Lower leg skin (tissue), 4 donors: ENCODE results near the gene FRS2. TPM values are rescaled to one million over a fixed set of nuclear protein-coding genes. Genes with fewer than 3 reads are reported as not detected.

Experiments used
- DNase-seq, 2 donors: peaks; one replicate each; pipeline ENCODE4 v3.0.0-alpha.2; 2019; ENCODE audit warnings: low spot score in 2 of 2
- H3K4me3 ChIP-seq: fragments of 200-600 bp; sonication (generic); 2 replicates; pipeline ENCODE4 v1.5.1; 2017; ENCODE audit warnings: mild to moderate bottlenecking, low read depth; ENCODE audit not compliant: poor library complexity, severe bottlenecking
- POLR2A ChIP-seq, 2 donors: fragments of 450-650 bp; IDR thresholded peaks; one replicate each; pipeline ENCODE4 v1.6.1; 2016 to 2017; ENCODE audit warnings: antibody characterized with exemption in 2 of 2, mild to moderate bottlenecking in 1 of 2, moderate library complexity in 1 of 2
- WGBS, 2 donors: methylation state at CpG; one replicate each; pipeline ENCODE4 v1.1.5; 2018; 5-methylcytosine and 5-hydroxymethylcytosine counted together
- intact Hi-C: fragments of 100-400 bp; cut with DNase I; formaldehyde crosslinking; loops from one replicate; pipeline ENCODE4 v1.15.0; 2023; ENCODE audit warnings: low total_unique reads
- total RNA-seq, 4 donors: library from RNA; depleted of rRNA; stranded (reverse); fragments of >200 nt; gene quantifications; one replicate each; pipeline ENCODE4 v1.1.0, GENCODE V29; 2016
- TF ChIP-seq, protein P1 (sequence below), 3 donors: fragments of 450-650 bp; IDR thresholded peaks; one replicate each; pipeline ENCODE4 v1.5.1; 2016; ENCODE audit warnings: antibody characterized with exemption in 3 of 3, mild to moderate bottlenecking in 3 of 3, moderate library complexity in 2 of 3

FRS2 gene
- total RNA-seq, 4 donors from 2014 or later, result 33.7 to 64.7 (median 43.5) TPM

DNA sequence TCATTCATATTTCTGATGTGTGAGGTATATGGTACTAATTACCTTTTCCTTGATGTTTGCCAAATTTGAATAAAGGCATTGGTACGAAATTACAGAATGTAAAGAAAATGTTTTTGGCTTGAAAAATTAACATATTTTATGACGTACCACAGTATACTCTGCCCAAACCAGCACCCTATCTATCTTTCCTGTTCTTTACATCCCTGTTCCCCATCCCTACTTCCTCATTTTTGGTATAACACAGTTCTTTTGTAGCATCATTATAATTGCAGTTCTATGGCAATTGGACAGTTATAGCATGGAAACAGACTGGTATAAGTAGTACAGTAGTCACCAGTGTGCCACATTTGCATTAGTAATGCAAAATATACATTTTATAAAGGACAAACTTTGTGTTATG, 108.1 kb downstream of the FRS2 start:
- no peak for TF ChIP-seq POLR2A (IDR thresholded peaks at IDR 0.05)
- TF ChIP-seq, protein P1, sequence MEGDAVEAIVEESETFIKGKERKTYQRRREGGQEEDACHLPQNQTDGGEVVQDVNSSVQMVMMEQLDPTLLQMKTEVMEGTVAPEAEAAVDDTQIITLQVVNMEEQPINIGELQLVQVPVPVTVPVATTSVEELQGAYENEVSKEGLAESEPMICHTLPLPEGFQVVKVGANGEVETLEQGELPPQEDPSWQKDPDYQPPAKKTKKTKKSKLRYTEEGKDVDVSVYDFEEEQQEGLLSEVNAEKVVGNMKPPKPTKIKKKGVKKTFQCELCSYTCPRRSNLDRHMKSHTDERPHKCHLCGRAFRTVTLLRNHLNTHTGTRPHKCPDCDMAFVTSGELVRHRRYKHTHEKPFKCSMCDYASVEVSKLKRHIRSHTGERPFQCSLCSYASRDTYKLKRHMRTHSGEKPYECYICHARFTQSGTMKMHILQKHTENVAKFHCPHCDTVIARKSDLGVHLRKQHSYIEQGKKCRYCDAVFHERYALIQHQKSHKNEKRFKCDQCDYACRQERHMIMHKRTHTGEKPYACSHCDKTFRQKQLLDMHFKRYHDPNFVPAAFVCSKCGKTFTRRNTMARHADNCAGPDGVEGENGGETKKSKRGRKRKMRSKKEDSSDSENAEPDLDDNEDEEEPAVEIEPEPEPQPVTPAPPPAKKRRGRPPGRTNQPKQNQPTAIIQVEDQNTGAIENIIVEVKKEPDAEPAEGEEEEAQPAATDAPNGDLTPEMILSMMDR (IDR thresholded peaks at IDR 0.05), result no peak
- WGBS, 2 donors, result 80% methylated on average over 2 of the region's 2 CpGs
- intact Hi-C loops, result loop anchor here (10.0 kb wide), 1 partner anchor 163 kb away; no protein-coding TSS in a partner anchor
- no peak overlapping the region for H3K4me3 ChIP-seq
- DNase-seq, result no peak

DNA sequence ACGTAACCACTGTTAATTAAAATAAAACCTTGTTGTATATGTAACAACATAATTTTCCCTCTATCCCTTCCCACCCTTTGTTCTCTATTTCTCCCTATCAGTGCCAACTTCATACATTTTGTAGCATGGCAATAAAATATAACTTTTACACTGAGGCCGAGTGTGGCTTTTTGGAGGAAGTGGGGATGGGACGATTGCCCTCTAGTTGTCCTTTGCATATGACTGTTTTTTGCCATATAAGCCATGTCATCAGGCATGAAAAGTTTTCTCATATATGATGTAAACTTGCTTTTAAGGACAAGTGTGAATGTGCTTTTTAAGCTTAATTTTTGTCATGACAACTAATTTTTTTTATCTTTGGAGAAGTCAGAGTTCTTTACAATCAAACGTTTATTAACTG, 108.8 kb downstream of the FRS2 start:
- intact Hi-C loops, result loop anchor here (10.0 kb wide), 1 partner anchor 164 kb away; no protein-coding TSS in a partner anchor
- no peak for TF ChIP-seq POLR2A (IDR thresholded peaks at IDR 0.05)
- TF ChIP-seq, protein P1 (IDR thresholded peaks at IDR 0.05), result no peak
- no peak overlapping the region for H3K4me3 ChIP-seq
- WGBS, 2 donors, result 78 to 81% methylated on average over 4 of the region's 4 CpGs
- DNase-seq, result no peak

- intact Hi-C loops, result loop anchor here (10.0 kb wide), 1 partner anchor 895 kb away; the partner anchor contains the start of gene NUP107
- no peak for DNase-seq
- TF ChIP-seq POLR2A (IDR thresholded peaks at IDR 0.05), result no peak
- TF ChIP-seq, protein P1 (IDR thresholded peaks at IDR 0.05), result no peak
- H3K4me3 ChIP-seq, result no peak overlapping the region
- WGBS, 2 donors, result 100% methylated on average over 1 of the region's 1 CpG
These were observed 109.9 kb downstream of the FRS2 start for GRCh38 chr12:69580074-69580473.

- intact Hi-C loops, result loop anchor here (10.0 kb wide), 1 partner anchor 898 kb away; the partner anchor contains the start of gene NUP107
- no peak for DNase-seq
- H3K4me3 ChIP-seq, result no peak overlapping the region
- TF ChIP-seq, protein P1 (IDR thresholded peaks at IDR 0.05), result no peak
- TF ChIP-seq POLR2A (IDR thresholded peaks at IDR 0.05), result no peak
These were observed 113.0 kb downstream of the FRS2 start for GRCh38 chr12:69583203-69583602.

GRCh38 chr12:69585189-69586062, 115.2 kb downstream of the FRS2 start, which contains the start of gene CCT2:
TSS of gene CCT2 (plus strand) at chr12:69585459. CDS start at chr12:69585522, 63 bp downstream.
- TF ChIP-seq POLR2A (IDR thresholded peaks at IDR 0.05), result peak in 1 of 2 donors; percentile 22
- TF ChIP-seq, protein P1 (IDR thresholded peaks at IDR 0.05), result no peak
- peak; percentile 97 to 99 for DNase-seq
- peak within 1 kb of the TSS; percentile 100 for H3K4me3 ChIP-seq
- 0% methylated on average over 32 to 57 of the region's 63 CpGs for WGBS, 2 donors
- intact Hi-C loops, result loop anchor here (10.0 kb wide), 1 partner anchor 901 kb away; the partner anchor contains the start of gene NUP107
